G401.6 (cell line): ENCODE results near the gene TLCD3A.
"Not testable (repeated sequence)": the region's sequence is repeated elsewhere in the genome, so short reads cannot be mapped to it uniquely, and the experiment has no call there.

Source experiments
- FAIRE-seq: peaks from 2 replicates; lab custom pipeline; 2012; peaks lifted over from hg19 to GRCh38; lab: Jason Lieb, UNC

The TLCD3A gene

DNA sequence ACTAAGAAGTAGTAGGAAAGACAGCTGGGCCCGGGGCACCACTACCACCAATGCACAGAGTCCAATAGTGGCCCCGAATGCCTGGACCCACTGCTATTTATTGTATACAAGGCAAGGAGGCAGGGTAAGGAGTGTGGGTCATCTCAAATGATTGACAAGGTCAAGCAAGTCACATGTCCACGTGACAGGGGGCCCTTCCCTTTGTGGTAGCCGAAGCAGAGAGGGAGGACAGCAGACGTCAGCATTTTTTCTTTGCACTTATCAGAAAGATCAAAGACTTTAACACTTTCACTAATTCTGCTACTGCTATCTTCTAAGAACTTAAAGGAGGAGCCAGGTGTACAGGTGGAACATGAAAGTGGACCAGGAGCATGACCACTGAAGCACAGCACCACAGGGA lies 24.3 kb upstream of the TLCD3A start:
- FAIRE-seq, result no peak

DNA sequence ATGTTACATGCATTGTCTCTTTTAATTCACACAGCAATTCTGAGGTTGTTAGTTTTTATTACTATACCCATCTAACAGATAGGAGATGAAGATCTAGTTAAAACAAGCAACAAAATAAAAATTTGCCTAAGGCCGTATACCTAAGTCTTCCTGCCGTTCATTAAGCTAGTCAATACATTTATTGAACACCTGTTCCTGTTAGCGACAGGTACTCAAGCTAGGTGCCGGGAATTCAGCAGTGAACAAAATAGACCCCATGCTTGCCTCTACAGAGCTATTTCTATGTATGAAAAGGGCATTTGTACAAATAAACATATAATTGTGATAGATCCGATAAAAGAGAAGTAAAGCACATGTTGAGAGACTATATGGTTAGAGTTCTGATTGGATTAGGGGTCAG lies 14.3 kb upstream of the TLCD3A start:
- FAIRE-seq, result no peak

DNA sequence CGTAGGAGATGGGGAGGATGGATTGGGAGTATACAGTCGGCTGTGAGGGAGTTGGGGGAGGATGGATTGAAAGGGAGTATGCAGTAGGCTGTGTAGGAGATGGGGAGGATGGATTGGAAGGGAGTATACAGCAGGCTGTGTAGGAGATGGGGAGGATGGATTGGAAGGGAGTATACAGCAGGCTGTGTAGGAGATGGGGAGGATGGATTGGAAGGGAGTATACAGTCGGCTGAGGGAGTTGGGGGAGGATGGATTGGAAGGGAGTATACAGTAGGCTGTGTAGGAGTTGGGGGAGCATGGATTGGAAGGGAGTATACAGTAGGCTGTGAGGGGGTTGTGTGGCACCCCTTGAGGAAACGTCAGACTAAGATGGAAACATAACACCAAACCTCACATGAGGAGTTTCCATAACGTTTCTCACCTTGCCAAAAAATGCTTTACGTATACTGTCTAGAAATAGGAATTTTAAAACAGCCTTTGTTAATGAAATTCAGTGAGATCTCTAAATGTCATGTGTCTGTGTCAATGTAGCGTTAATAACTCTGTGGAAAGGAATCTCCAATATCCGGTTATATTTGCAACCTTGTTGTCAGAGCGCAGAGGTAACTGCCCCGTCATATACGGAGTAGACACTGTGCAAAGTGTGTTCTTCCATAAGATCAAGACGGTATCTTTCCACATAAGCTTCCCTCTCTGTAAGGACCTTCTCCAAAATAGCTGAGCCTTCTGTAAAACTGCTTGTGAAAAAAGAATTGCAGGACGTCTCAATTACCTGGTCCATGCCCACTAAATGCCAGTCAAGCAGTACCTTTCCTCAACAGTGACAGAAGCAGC lies 11.5 kb upstream of the TLCD3A start:
- FAIRE-seq, result peak; percentile 67

DNA sequence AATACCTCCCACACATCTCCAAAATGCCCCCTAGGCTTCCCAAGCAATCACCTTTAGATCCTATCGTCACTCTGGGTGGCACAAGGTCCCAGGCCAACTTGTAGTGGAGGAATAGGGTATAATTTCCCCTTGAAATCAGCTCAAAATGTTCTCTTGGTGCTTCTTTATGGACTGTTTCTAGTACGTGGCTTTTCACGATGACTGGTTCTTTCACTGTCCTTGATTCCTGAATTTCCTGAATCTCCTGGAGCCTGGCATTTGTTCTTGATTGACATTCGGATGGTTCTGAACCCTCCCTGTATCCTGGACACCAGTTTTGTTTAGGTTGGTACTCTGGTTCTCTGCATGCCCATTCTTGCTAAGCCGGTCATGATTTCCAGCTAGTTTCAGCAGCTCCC lies 10.9 kb upstream of the TLCD3A start:
- FAIRE-seq, result no peak

DNA sequence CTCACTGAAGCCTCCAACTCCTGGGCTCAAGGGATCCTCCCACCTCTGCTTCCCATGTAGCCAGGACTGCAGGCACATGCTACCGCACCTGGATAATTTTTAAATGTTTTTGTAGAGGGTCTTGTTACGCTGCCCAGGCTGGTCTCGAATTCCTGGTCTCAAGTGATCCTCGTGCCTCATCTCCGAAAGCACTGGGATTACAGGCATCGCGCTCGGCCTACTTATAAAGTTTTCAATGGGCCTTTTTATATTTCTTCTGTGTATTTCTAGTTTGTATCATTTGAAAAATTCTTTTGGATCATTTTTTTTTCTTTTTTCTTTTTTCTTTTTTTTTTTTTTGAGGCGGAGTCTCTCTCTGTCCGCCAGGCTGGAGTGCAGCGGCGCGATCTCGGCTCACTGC lies 7.3 kb upstream of the TLCD3A start:
- no peak for FAIRE-seq

DNA sequence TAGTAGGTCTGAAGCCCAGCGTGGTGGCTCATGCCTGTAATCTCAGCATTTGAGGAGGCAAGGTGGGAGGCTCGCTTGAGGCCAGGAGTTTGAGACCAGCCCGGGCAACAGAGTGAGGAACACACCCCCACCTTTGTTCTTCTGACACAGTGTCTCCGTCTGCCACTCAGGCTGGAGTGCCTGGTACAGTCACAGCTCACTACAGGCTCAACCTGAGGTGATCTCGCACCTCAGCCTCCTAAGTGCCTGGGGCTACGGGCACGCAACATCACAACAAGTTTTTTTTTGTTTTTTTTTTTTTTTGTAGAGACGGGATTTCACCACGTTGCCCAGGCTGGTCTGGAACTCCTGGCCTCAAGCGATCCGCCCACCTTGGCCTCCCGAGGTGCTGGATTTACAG lies 6.7 kb upstream of the TLCD3A start:
- FAIRE-seq, result no peak

DNA sequence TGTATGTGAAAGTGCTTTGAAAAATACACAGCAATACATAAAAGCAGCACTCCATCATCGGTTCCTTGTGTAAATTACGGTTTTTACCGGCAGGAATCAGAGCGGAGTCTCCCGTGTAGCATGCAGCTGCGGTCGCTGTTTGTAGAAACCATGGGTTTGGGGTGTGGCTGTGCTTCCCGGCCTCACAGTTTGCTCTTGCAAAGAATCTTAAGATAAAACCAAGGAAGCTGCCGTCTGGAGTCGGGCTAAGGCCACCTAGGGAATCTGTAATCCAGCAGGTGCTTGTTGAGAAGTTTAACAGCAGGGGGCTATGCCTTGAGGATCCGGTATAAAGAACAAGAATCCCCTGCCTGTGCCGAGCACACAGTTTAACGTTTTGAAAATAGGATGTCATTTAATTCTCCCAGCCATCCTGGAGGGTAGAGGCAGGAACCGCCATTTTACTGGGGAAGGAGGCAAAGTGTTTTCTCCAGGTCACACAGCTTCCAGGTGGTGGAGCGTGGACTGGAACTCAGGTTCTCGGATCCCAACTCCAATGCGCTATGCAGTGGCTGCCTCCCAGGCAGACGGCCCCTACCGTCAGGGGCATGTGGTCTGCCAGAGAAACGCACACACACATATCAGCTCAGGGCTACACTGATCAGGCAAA lies 6.0 kb upstream of the TLCD3A start:
- no peak for FAIRE-seq

DNA sequence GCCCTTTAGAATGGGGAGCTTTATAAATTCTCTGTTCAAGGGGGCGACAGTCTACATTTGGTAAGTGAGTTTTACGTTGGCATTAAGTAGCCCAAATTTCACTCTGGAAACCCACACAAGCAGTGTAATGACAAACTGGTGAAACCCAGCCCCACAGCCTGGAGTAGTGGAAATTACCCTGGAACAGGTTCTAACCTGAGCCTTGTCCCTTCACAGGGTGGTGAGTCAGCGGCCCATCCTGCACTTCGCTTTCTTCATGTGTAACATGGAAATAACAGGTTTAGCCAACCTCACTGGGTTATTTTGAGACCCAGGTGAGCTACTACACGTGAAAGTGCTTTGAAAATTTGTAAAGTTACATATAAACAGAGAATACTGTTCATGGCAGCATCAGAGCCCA lies 3.5 kb upstream of the TLCD3A start:
- FAIRE-seq, result no peak

DNA sequence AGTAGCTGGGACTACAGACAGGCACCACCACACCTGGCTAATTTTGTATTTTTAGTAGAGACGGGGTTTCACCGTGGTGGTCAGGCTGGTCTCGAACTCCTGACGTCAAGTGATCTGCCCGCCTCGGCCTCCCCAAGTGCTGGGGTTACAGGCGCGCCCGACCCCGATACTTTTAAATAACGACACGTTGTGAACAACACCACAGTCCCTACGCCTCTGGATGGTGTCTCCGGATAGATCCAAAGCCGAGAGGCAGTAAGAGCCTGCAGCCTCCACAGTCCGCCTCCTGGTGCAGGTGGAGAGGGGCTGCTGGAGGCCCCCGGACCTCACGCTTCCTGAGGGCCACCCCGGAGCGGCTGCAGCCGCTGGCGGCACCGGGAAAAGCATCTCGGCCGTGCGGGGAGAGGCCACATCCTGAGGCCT lies 741 bp upstream of the TLCD3A start:
- no peak for FAIRE-seq

DNA sequence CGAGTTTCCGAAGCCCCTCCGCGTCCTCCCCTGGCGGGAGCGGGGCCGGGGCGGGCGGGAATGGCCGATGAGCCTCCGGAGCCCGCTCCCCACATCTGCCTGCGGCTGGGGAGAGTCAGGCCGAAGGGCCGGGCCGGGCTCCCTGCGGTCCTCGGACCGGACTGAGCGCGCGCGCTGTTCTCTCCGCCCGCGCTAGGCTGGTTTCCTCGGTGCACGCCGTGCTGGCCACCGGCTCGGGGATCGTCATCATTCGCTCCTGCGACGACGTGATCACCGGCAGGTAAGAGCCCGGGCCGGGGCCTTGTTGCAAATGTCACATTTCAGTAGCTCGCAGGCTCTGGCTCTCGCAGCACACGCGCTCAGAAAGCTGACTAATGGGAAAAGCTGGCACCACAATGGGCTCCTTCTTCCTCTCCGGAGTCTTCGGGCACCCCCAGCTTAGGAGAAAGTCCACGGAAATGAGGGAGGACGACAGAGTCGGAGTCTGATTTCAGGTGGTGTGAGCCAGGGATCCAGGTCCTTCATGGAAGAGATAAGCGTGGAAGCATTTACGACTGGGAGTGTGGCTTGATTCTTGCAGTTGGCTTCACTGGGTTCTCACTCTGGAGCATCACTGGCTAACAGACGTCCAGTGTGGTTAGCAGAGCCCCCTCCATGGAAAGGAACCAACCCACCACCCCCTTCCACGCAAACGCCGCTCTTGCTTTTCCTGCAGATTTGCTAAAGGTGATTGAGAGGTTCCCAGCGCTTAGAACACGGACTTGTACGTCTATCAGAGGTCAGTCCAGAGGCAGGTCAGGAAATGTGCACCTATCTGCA lies 715 bp downstream of the TLCD3A start:
- FAIRE-seq, result no peak

DNA sequence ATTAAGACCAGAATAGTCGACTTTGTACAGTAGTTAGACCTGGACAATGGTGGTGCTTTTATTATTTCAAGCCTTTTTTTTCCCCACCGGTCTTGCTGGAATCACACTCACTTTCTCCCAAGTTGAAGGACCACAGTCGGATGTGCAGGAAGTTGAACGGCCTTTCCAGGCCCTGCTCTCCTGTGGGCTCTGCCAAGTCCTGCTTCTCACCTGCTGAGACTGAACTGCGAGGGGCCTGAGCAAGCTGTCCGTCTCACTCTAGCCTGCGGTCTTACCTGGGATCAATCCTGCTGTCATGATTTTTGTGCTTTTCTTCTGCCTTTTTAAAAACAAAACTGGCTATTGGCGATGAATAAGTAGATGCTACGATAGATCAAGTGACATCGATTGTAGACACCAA lies 1.3 kb downstream of the TLCD3A start:
- no peak for FAIRE-seq

DNA sequence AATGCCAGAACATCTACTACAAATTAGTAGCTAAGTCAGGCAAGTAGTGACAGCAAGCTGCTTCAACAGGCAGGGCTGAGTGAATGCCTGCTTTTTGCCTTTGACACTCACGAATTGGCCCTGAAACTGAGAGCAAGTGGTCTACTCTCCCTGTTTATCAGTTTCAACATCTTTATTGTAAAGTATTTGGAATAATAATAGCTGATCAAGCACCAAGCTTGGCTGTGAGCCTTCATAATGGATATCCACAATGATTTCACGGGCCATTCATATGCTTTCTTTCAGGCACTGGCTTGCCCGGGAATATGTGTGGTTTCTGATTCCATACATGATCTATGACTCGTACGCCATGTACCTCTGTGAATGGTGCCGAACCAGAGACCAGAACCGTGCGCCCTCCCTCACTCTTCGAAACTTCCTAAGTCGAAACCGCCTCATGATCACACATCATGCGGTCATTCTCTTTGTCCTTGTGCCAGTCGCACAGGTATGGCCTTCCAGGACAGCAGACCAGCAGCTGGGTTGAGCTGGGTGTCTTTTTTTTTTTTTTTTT lies 5.2 kb downstream of the TLCD3A start:
- FAIRE-seq, result no peak

DNA sequence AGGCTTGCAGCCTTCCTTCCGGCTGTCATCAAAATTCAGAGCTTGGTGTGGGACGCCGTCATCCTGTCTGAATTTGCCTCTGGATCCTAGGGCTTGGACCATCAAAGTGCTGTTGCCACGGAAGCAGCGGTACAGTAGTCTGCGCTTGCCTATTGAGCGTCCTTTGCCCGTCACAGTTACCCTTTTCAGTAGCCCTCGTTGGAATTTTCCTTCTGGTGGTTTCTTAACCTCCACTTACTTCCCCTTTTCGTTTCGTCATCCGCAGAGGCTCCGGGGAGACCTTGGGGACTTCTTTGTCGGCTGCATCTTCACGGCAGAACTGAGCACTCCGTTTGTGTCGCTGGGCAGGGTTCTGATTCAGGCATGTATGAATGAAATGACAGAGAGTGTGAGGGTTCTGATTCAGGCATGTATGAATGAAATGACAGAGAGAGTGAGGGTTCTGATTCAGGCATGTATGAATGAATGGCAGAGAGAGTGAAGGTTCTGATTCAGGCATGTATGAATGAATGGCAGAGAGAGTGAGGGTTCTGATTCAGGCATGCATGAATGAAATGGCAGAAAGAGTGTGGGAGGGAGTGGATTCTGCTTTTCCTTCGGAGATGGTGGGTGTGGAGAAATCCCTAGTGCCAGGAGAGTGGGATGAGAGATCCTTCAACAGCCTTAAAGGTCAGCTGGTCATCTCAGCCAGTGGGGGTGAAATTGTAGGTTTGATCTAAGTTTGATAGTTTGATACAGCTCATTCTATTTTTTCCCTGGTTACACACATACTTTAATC lies 8.0 kb downstream of the TLCD3A start:
- no peak for FAIRE-seq

DNA sequence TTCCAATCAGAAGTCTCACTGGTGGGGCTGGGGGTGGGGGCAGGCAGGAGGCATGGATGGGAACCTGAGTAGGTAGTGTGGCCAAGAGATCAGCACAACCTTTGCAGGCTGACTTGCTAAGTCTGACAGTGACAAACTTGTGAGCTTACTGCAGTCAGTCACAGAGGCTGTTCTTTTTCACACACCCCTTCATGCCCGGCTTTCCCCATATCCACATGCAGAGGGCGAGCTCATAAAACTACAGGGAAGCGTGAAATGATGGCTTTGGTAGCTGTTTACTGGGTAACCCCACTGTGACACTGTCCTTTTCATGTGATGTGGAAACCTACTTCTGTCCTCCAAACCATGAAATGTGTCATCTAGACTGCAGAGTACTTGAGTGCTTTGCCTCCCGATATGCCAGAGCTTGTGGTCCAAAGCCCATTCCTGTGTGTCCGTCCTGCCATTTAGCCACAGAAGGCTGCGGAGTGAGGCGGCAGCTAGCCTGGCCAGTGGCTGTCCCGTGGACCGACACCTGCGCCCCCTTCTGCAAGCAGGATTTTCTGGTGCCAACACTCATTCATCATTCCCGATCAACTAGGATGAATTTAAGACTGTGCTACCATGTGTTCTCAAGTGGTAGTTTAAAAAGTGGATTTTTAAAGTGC lies 9.9 kb downstream of the TLCD3A start:
- no peak for FAIRE-seq

DNA sequence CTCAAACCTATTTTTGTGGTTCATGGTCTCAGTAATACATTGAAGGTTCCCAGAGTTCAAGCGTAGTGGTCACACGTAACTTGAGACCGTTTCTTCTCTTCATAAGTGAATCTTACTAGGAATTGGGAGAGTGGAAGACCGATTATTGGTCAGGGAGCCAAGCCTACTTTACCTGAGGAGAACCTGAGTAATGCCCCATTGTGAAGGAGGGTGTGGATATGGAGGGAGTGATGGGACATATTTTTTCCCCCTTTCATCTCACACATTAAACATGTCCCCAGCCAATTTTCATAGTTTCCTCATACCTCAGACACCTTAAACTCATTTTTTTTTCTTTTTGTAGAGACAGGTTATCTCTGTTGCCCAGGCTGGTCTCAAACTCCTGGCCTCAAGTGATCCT lies 10.7 kb downstream of the TLCD3A start:
- FAIRE-seq, result no peak

DNA sequence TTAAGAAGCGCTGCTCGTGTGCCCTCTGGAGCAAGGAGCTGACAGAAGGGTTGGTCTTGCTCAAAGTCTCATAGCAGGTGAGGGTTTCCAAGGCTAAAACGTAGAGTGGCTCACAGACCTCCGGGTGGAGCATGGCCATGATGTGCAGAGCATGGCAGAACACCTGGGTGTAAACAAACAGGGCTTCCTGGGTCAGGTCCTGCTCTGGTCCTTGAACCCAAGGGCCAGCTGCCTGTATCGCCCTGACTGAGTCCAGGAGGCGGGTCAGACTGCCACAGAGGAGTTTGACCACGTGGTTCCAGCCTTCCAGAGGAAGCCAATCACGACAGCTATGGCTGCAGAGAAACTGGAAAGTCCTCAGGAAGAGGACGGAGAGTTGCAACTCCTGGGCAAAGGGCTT lies 12.5 kb downstream of the TLCD3A start:
- no peak for FAIRE-seq

DNA sequence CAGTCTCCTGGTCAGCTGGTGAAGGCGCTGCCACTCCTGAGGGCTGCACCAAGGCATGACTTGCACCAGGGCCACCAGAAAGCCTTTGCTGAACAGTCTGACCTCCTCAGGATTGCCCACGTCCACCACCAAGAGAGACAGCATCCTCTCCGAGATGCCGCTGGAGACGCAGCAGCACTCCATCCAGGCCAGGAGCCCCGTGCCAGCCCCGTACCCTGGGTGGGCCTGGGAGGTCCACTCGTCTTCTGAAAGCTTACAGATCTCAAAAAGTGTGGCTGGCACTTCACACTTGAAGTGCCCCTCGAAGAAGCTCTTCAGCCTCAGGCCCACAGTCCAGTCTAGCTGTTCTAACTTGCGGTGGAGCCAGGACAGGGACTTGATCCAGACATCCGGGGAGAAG lies 13.0 kb downstream of the TLCD3A start:
- FAIRE-seq, result no peak

DNA sequence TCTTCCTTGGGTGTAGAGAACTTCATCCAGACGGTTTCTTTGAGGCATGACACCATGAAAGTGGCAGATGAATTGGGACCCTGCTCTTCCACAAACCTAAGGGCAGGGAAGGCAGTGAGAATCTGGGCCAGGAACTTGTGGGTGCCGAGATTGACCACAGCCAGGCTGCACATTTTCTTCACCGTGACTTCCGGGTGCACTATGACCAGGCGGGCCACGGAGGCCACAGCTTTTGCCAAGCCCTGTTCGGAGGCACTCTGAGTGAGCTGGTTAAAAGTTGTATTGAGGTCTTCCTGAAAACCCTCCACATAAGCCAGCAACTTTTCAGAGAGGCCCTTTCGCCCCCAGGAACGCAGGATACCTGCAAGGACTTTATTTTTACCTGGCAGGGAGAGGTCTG lies 13.8 kb downstream of the TLCD3A start:
- no peak for FAIRE-seq

DNA sequence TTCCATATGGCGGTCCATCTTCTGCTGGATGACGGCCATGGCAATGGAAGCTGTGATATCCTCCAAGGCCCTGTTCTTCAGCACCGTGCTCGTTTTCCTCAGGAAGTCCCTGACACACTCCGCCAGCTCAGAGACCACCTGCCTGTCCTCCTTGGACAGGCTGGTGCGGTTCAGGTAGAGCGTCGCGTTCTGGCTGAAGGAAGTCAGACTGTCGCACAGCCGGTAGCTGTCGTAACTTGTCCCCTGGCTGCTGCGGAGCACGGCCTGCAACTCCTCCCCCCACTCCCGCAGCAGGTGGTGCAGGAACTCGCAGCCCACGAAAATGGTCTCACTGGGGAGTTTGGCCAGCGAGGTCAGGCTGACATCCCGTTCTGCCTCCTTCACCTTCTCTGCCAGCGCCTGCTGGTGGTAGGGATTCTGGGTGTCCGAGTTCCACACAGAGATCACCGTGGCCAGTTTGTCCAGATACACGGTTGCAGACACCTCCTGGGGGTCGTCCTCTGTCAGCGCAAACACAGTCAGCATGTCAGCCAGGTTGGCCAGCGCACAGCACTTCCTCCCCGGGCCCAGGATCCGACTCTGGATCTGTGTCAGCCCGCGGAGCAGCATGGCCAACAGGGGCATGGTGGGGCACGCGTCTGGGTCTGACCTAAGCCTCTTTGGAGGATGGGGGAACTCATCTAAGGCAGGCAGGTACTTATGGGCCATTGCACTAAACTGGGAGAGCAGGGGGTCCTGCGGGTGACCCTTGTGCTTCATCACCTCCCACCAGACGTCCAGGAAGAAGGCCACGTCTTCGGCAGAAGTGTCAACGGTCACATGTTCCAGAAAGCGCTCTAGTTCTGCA lies 14.6 kb downstream of the TLCD3A start:
- FAIRE-seq, result no peak

DNA sequence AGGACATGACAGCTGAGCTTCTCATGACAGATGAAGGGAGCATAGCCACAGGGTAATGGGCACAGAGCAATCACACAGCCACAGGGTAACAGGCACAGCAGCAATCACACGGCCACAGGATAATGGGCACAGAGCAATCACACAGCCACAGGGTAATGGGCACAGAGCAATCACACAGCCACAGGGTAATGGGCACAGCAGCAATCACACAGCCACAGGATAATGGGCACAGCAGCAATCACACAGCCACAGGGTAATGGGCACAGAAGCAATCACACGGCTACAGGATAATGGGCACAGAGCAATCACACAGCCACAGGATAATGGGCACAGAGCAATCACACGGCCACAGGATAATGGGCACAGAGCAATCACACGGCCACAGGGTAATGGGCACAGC lies 16.2 kb downstream of the TLCD3A start:
- FAIRE-seq, result not testable (repeated sequence)

DNA sequence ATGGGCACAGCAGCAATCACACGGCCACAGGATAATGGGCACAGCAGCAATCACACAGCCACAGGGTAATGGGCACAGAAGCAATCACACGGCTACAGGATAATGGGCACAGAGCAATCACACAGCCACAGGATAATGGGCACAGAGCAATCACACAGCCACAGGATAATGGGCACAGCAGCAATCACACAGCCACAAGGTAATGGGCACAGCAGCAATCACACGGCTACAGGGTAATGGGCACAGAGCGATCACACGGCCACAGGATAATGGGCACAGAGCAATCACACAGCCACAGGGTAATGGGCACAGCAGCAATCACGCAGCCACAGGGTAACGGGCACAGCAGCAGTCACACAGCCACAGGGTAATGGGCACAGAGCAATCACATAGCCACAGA lies 17.0 kb downstream of the TLCD3A start:
- not testable (repeated sequence) for FAIRE-seq
